Activated B cell treated with CpG ODN at 0.5 μM for 24 hours (primary cell): ENCODE results near the gene CDH16. TPM values are rescaled to one million over a fixed set of nuclear protein-coding genes. Genes with fewer than 3 reads are reported as not detected.

Source experiments
- ATAC-seq: fragments of 200-7000 bp; cut with Tn5 transposase; one replicate; pipeline ENCODE4 v1.10.0; 2021; ENCODE audit warnings: low read depth, mild to moderate bottlenecking, moderate library complexity
- CTCF ChIA-PET: fragments of 350-600 bp; sonication (Branson Sonifier 250); formaldehyde crosslinking; loops from one replicate; lab custom pipeline; 2021; ENCODE audit warnings: antibody characterized with exemption; lab: Charles Lee
- POLR2A ChIA-PET: fragments of 350-600 bp; sonication (Branson Sonifier 250); formaldehyde crosslinking; loops from one replicate; lab custom pipeline; 2021; ENCODE audit warnings: antibody characterized with exemption; lab: Charles Lee
- DNase-seq: peaks from one replicate; pipeline ENCODE4 v3.0.0; 2022
- H3K27ac Mint-ChIP-seq: one replicate; pipeline ENCODE4 v1.8.0; 2020; ENCODE audit warnings: mixed read lengths
- H3K27me3 Mint-ChIP-seq: one replicate; pipeline ENCODE4 v1.8.0; 2021; ENCODE audit warnings: mixed read lengths
- H3K36me3 Mint-ChIP-seq: one replicate; pipeline ENCODE4 v1.8.0; 2021; ENCODE audit warnings: low read depth, mixed read lengths
- H3K4me1 Mint-ChIP-seq: one replicate; pipeline ENCODE4 v1.8.0; 2021; ENCODE audit warnings: mixed read lengths
- H3K4me3 Mint-ChIP-seq: one replicate; pipeline ENCODE4 v1.8.0; 2020; ENCODE audit warnings: mild to moderate bottlenecking, mixed read lengths
- H3K9me3 Mint-ChIP-seq: one replicate; pipeline ENCODE4 v1.8.0; 2020; ENCODE audit warnings: mixed read lengths
- intact Hi-C: fragments of 100-400 bp; cut with micrococcal nuclease; formaldehyde crosslinking; loops from one replicate; pipeline ENCODE4 v1.15.1; 2024
- total RNA-seq: library from RNA; stranded (reverse); gene quantifications from 2 replicates; pipeline ENCODE4 v1.2.3, GENCODE V29; 2022
- TF ChIP-seq, protein P1 (sequence below): fragments of 200-600 bp; IDR thresholded peaks from one replicate; pipeline ENCODE4 v1.8.0; 2022; ENCODE audit warnings: antibody characterized with exemption, mild to moderate bottlenecking

Gene CDH16
- total RNA-seq, 1 donor from 2014 or later = not detected

DNA sequence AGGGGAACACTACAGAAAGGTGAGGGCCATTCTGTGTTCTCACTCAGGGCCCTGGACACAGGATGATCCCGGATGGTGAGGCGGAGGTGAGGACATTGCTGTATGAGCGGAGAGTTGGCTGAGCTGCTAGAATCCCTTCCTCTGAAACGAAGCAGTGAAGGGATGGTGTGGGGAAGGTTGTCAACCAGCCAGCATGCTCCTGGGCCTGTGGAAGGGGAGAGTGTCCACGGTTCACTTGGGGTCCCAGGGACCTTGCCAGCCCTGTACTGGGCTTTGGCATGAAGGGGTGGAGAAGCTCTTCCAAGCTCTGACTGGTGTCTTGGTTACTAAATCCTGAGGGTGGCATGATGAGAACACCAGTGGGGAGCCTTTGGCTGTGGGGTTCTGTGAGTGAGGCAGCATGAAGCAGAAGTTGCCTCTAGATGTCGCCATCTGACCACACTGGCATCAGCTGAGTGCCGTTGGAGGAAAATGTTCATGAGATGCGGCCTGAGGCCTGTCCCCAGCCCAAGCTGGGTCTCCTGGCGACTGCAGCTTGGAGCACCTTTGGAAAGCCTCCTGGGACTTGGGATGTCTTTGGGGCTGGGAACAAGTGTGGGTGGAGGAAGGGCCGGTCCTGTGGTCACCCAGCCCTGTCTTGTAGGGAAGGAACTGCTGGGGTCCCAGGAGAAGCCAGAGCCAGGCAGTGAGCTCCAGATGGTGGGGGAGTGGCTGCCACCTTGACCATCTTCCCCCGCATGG, 23.6 kb downstream of the CDH16 start:
- TF ChIP-seq, protein P1, sequence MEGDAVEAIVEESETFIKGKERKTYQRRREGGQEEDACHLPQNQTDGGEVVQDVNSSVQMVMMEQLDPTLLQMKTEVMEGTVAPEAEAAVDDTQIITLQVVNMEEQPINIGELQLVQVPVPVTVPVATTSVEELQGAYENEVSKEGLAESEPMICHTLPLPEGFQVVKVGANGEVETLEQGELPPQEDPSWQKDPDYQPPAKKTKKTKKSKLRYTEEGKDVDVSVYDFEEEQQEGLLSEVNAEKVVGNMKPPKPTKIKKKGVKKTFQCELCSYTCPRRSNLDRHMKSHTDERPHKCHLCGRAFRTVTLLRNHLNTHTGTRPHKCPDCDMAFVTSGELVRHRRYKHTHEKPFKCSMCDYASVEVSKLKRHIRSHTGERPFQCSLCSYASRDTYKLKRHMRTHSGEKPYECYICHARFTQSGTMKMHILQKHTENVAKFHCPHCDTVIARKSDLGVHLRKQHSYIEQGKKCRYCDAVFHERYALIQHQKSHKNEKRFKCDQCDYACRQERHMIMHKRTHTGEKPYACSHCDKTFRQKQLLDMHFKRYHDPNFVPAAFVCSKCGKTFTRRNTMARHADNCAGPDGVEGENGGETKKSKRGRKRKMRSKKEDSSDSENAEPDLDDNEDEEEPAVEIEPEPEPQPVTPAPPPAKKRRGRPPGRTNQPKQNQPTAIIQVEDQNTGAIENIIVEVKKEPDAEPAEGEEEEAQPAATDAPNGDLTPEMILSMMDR = no peak
- ChIA-PET CTCF (interaction anchor here (0.7 to 1.0 kb wide), 2 partner anchors 58 to 290 kb away, joined by 3 read pairs; no protein-coding TSS in a partner anchor), POLR2A (no interaction called here)
- ATAC-seq = peak; percentile 75
- no peak overlapping the region for H3K27ac Mint-ChIP-seq
- DNase-seq = peak; percentile 21
- no peaks in the 10 kb centered on the region for H3K36me3 Mint-ChIP-seq
- H3K27me3 Mint-ChIP-seq = no peaks in the 10 kb centered on the region
- no peaks in the 10 kb centered on the region for H3K9me3 Mint-ChIP-seq
- peaks cover 2% of the 10 kb centered on the region for H3K4me1 Mint-ChIP-seq
- no peak overlapping the region for H3K4me3 Mint-ChIP-seq
- intact Hi-C loops = loop anchor here (2.0 kb wide), 1 partner anchor 60 kb away; no protein-coding TSS in a partner anchor

DNA sequence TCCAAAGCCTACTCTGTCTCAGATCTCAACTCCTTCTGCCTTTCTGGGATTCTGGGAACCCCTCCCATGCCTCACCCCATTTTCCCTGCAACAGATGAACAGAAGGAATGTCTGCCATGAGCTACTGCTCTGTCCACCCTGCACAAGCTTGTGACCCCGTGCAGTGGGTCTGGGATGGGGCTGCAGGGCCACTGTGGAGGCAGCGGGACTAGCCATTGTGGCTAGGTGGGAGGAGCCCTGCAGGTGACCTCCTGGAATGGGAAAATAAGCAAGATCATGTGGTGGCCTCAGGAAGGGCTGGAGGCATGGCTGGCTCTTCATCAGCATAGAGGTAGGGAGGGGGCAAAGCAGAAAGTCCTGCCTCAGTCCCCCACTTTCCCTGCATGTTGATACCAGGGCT, 24.6 kb downstream of the CDH16 start:
- H3K9me3 Mint-ChIP-seq = no peaks in the 10 kb centered on the region
- H3K4me3 Mint-ChIP-seq = no peak overlapping the region
- TF ChIP-seq, protein P1 = no peak
- ATAC-seq (no peak), DNase-seq (no peak)
- CTCF ChIA-PET = no interaction called here
- H3K27ac Mint-ChIP-seq = no peak overlapping the region
- intact Hi-C loops = loop anchor here (2.0 kb wide), 1 partner anchor 61 kb away; no protein-coding TSS in a partner anchor
- H3K27me3 Mint-ChIP-seq = no peaks in the 10 kb centered on the region
- H3K36me3 Mint-ChIP-seq = peaks cover 2% of the 10 kb centered on the region
- POLR2A ChIA-PET = no interaction called here
- H3K4me1 Mint-ChIP-seq = peaks cover 2% of the 10 kb centered on the region

DNA sequence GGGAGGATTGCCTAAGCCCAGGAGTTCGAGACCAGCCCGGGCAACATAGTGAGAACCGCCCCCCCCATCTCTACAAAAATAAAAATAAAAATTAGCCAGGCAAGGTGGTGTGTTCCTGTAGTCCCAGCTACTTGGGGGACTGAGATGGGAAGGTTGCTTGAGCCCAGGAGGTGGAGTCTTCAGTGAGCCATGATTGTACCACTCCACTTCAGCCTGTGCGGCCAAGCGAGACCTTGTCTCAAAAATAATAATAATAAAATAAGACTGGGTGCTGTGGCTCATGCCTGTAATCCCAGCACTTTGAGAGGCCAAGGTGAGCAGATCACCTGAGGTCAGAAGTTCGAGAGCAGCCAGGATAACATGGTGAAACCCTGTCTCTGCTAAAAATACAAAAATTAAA, 26.9 kb downstream of the CDH16 start:
- Mint-ChIP-seq H3K9me3 (no peaks in the 10 kb centered on the region), H3K27ac (no peak overlapping the region), H3K27me3 (no peaks in the 10 kb centered on the region), H3K4me3 (no peak overlapping the region), H3K36me3 (peaks cover 12% of the 10 kb centered on the region), H3K4me1 (peaks cover 2% of the 10 kb centered on the region)
- DNase-seq (no peak), ATAC-seq (no peak)
- intact Hi-C loops = no loop called here
- ChIA-PET POLR2A (no interaction called here), CTCF (interaction anchor here (1.4 kb wide), 1 partner anchor 19 kb away, joined by 5 read pairs; no protein-coding TSS in a partner anchor)
- TF ChIP-seq, protein P1 = no peak

GRCh38 chr16:66891360-66891759, 27.3 kb downstream of the CDH16 start:
- Mint-ChIP-seq H3K4me1 (peaks cover 2% of the 10 kb centered on the region), H3K9me3 (no peaks in the 10 kb centered on the region), H3K36me3 (peaks cover 16% of the 10 kb centered on the region), H3K27me3 (no peaks in the 10 kb centered on the region), H3K4me3 (no peak overlapping the region), H3K27ac (no peak overlapping the region)
- TF ChIP-seq, protein P1 = no peak
- DNase-seq = no peak
- intact Hi-C loops = no loop called here
- ChIA-PET CTCF (interaction anchor here (0.9 kb wide), 1 partner anchor 24 kb away, joined by 3 read pairs; no protein-coding TSS in a partner anchor), POLR2A (no interaction called here)
- no peak for ATAC-seq

DNA sequence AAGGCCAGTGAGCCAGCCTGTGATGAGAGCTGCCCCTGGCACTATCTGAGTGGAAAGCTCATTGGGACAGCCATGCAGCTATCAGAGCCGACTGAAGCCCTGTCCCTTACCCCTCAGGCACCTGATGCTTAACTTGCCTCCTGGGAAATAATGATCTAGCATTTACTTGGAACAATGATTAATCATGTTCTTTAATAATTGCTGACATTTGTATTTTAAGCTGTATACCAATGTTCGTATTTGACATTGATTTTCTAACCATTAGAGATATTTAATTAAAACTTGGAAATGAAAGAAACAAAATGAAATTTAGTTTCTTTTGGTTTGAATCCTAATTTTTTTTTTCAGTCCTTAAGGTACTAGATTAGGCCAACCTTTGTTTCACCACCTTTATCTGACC, 27.9 kb downstream of the CDH16 start:
- POLR2A ChIA-PET = interaction anchor here (0.5 kb wide), 1 partner anchor 353 kb away, joined by 4 read pairs; no protein-coding TSS in a partner anchor

More for the DNA sequence above, 27.9 kb downstream of the CDH16 start:
- Mint-ChIP-seq H3K36me3 (peaks cover 20% of the 10 kb centered on the region), H3K9me3 (no peaks in the 10 kb centered on the region), H3K27ac (no peak overlapping the region), H3K4me1 (peaks cover 2% of the 10 kb centered on the region), H3K27me3 (no peaks in the 10 kb centered on the region), H3K4me3 (no peak overlapping the region)
- intact Hi-C loops = no loop called here
- ATAC-seq = no peak
- TF ChIP-seq, protein P1 = no peak
- DNase-seq = no peak
- CTCF ChIA-PET = interaction anchor here (0.9 kb wide), 1 partner anchor 23 kb away, joined by 3 read pairs; no protein-coding TSS in a partner anchor
